Fibroblast of villous mesenchyme (primary cell): Measurements from ENCODE around the gene PAX8. TPM values are rescaled to one million over a fixed set of nuclear protein-coding genes. Genes with fewer than 3 reads are reported as not detected.

ENCODE experiments used
- DNase-seq: peaks from one replicate; pipeline ENCODE4 v3.0.0-alpha.2; 2010; ENCODE audit warnings: low read depth
- H3K4me3 ChIP-seq: 2 replicates; pipeline ENCODE4 v1.5.1; 2011; ENCODE audit warnings: low read depth, mild to moderate bottlenecking, low read length
- total RNA-seq: library from RNA; depleted of rRNA; stranded (reverse); fragments of >200 nt; gene quantifications from 2 replicates; pipeline ENCODE4 v1.2.3, GENCODE V29; 2012
- TF ChIP-seq, protein P1 (sequence below): IDR thresholded peaks from 2 replicates; pipeline ENCODE4 v1.5.1; 2012; ENCODE audit warnings: low read depth, mild to moderate bottlenecking, low read length; ENCODE audit not compliant: insufficient read depth

PAX8 gene
- total RNA-seq, 1 donor = 1.3 TPM

DNA sequence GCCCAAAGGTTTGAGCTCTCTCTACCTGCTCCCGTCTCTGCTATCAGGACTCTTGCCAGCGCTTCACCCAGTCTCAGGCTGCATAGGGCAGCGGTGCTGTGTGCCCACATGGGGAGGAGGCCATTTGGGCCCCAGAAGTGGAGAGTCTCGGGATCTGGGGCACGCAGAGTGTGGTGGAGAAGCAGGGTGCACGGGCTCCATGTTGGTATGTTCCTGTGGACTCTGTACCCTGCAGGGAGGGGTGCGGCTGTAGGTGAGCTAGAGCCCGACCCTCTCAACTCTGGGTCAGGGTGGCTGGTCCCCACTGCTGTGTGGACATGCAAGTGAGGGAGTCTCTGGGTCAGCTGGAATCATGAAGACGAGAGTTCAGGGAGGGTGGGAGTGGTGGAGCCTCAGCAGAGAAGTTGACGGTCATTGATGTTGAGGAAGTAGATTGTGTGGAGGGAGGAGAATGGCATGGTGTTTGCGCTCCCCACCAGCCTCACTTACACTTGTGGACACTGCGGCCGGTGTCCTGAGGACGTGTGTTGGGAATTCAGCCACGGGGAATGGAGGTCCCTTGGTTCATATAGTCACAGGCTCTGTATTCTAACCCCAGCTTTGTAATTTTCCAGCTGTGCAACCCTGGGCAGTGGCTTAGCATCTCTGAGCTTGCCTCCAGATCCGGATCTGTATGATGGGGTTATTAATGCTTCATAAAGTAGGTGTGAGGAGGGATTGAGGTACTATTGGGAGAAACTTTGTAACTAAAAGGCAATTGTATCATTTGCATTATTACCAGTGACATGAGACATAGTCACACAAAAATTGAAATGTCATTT is 105.8 kb downstream of the PAX8 start:
- TF ChIP-seq, protein P1, sequence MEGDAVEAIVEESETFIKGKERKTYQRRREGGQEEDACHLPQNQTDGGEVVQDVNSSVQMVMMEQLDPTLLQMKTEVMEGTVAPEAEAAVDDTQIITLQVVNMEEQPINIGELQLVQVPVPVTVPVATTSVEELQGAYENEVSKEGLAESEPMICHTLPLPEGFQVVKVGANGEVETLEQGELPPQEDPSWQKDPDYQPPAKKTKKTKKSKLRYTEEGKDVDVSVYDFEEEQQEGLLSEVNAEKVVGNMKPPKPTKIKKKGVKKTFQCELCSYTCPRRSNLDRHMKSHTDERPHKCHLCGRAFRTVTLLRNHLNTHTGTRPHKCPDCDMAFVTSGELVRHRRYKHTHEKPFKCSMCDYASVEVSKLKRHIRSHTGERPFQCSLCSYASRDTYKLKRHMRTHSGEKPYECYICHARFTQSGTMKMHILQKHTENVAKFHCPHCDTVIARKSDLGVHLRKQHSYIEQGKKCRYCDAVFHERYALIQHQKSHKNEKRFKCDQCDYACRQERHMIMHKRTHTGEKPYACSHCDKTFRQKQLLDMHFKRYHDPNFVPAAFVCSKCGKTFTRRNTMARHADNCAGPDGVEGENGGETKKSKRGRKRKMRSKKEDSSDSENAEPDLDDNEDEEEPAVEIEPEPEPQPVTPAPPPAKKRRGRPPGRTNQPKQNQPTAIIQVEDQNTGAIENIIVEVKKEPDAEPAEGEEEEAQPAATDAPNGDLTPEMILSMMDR = no peak
- no peak for DNase-seq

DNA sequence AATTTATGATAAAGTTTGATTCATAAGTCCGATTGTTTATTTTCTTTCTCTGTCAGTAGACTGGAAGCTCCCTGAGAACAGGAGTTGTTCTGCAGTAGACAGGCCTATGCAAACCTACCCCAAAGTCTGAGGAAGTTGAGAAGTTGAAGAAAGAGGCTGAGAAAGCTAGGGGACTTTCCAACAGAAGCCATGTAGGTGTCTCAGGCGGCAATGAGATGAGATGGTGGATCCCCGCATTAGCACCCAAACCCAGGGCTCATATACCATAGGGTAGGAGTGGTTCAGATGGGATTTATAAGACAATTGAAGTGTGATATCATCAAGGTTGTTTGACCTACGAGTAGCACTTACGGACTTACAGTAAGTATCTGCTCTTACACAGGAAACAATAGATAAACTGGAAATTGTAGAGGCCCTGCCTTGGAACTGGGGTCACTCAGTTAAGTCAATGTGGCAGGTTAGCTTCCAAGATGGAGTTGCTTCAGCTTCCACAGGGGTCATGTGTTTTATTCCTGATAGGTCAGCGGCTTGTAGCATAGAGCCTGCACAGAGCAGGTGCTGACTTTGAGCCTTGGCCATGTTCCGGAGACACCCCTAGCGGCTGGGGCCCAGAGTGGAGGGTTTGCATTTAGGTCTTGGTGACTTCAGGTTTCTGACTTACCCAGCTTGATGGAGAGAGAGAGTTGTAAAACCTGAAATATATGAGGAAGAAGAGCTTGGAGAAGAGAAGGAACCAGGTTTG is 107.2 kb downstream of the PAX8 start:
- TF ChIP-seq, protein P1 = no peak
- no peak for DNase-seq
- H3K4me3 ChIP-seq = no peak overlapping the region

More for the DNA sequence above, 105.8 kb downstream of the PAX8 start:
- no peak overlapping the region for H3K4me3 ChIP-seq

DNA sequence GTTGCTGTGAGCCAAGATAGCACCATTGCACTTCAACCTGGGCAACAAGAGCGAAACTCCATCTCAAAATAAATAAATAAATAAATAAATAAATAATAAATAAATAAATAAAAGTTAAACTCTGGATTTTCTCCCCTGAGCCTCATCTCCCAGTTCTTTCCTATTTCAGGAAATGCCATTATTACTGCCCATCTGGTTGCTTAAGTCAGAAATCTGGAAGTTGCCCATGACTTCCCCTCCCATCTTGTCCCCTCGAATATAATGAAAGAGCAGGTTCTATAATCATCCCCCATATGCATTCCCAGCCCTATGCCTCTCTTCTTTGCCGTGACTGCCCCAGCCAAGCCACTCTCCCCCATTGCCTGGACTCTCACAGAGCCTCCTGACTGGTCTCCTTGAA is 109.1 kb downstream of the PAX8 start:
- no peak overlapping the region for H3K4me3 ChIP-seq
- TF ChIP-seq, protein P1 = no peak

DNA sequence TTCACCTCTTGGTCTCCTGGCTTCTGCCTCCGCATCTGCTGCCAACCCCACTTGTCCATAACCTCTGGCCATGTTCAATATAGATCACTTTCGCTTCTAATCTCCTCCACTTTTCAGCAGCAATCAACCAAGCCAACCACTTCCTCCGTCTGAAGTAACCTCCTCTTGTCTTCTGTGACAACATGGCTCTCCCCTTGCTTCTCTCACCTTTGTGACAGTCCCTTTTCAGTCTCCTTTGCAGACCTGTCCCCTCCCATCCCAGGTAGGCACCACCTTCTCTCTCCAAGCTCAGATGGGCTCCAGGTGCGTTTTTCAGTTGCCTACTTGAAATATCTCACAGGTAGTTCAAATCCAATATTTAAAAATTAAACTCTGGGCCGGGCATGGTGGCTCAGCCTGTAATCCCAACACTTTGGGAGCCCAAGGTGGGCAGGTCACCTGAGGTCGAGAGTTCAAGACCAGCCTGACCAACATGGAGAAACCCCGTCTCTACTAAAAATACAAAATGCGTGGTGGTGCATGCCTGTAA is 109.7 kb downstream of the PAX8 start:
- DNase-seq = no peak
- TF ChIP-seq, protein P1 = no peak
- no peak overlapping the region for H3K4me3 ChIP-seq

More for the DNA sequence above, 109.1 kb downstream of the PAX8 start:
- no peak for DNase-seq

DNA sequence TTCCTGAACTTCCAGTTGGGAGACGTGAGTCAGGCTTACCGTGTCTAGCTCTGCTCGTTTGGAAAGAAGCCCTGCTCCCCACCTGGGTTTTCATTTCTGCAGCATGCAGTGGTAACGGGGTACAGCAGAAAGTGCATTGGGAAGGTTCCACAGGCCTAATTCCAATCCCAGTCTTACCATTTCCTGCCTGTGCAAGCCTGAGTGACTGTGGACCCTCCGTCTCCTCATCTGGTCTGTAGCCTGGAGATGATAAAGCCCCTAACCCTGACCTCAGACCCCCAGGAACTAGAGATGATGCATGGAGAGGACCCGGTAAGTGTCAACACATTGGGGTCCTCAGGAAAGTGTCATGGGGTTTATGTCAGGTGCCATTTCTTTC is 110.8 kb downstream of the PAX8 start:
- DNase-seq = no peak
- TF ChIP-seq, protein P1 = no peak
- no peak overlapping the region for H3K4me3 ChIP-seq

DNA sequence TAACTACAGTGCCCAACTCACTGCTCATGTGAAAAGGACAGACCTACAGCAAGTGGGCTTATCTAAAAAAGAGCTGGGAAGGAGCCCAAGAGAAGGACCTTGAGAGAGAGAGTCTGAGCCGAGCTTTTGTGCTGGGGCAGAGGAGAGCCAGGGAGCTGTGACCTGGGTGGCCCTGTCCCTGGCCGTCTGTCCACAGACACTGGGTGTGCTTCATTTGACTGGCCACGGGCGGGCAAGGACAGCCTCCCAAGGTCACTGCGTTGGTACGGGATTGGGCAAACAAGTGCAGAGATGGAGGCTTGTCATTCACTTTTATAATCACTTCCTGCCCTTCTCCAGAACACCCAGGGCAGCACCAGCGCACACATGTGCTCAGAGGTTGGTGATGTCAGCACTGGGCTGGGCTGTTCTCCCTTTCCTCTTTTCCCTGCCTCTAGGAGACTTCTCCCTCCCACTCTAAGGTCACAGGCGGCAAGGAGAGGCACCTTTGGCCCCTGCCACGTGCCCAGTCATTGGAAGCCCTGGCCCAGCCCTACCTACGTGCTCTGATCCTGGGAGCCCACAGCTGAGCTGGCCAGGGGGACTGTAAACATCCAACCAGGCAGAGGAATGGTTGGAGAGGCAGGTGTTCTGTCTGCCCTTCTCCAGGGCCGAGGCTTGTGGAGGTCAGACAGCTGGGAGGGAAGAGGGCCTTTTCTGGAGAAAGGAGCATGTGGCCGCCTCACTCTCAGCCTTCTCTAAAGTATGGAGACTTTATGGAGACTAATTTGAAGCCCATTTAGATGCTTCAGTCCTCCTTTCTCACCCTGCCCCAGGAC is 111.4 kb downstream of the PAX8 start:
- no peak overlapping the region for H3K4me3 ChIP-seq
- DNase-seq = no peak
- TF ChIP-seq, protein P1 = no peak
